GM21737 (cell line): ENCODE data around the gene PRR36.

ENCODE experiments used
- ATAC-seq: cut with Tn5 transposase; IDR thresholded peaks from one replicate; pipeline ENCODE4 v1.9.1; 2021; ENCODE audit warnings: mild to moderate bottlenecking, moderate library complexity; ENCODE audit not compliant: unreplicated experiment

PRR36 gene

GRCh38 chr19:7848779-7849457 lies 25.3 kb downstream of the PRR36 start:
- ATAC-seq: no peak

GRCh38 chr19:7847664-7848063 lies 26.5 kb downstream of the PRR36 start:
- no peak for ATAC-seq

DNA sequence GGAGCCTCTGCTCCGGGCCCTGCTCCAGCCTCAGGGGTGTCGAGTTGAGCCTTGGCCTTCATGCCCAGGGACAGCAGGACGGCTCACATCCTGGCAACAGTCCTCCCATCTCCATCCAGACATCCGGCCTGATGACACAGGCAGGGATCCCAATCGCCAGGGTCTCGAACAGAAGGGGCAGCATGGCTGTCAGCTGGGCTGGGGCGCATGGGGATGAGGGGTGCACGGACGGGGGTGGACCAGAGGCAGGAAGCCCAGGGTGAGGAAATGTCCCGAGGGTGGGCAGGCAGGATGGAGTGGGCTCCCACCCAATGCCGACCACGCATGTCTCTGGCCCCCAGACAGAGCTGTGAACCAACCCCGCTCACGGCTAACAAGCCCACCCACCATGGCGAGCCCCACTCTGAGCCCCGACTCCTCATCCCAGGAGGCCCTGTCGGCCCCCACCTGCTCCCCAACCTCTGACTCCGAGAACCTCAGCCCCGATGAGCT lies 28.0 kb downstream of the PRR36 start:
- ATAC-seq: no peak

- ATAC-seq: no peak
These were observed 28.6 kb downstream of the PRR36 start for GRCh38 chr19:7845390-7846154.

GRCh38 chr19:7844951-7845350 lies 29.2 kb downstream of the PRR36 start:
- no peak for ATAC-seq

GRCh38 chr19:7844405-7844804 lies 29.8 kb downstream of the PRR36 start:
- ATAC-seq: no peak

- ATAC-seq: no peak
These were observed 30.7 kb downstream of the PRR36 start for GRCh38 chr19:7843521-7843920.

GRCh38 chr19:7842661-7843294 lies 31.4 kb downstream of the PRR36 start:
- ATAC-seq: no peak

- no peak for ATAC-seq
These were observed 32.2 kb downstream of the PRR36 start for GRCh38 chr19:7841751-7842660.

GRCh38 chr19:7840629-7841028 lies 33.6 kb downstream of the PRR36 start:
- no peak for ATAC-seq

DNA sequence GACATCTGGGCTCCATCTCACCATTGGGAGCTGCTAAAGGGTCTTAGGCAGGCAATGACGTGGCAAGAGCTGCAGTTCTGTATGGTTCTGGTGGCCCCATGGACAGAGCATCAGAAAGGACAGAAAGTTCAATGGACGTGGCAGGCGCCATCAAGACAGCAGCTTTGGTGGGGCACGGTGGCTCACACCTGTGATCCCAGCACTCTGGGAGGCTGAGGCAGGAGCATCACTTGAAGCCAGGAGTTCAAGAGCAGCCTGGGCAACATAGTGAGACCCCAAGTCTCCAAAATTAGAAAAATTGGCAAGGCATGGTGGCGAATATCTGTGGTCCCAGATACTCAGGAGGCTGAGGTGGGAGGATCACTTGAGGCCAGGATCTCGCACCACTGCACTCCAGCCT lies 34.7 kb downstream of the PRR36 start:
- no peak for ATAC-seq

- no peak for ATAC-seq
These were observed 40.7 kb downstream of the PRR36 start for GRCh38 chr19:7833225-7834099.

DNA sequence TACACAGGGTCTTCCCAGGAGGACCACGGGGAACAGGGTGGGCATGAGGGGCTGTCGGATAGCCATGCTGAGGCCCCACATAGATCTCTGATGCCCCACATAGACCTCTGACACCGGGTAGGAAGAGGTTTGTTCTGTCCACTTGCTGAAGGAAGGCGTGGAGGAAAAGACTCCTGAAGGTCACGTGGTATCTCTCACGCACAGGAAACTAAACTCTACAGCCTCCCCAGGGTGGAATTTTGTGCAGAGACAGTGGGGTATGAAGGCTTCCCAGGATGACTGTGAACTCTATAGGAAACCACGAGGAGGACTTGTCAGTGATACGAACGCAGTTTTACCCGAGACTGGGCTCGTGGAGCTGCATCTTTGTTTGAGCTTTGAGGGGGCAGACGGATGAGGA lies 41.4 kb downstream of the PRR36 start:
- ATAC-seq: no peak

GRCh38 chr19:7832009-7832408 lies 42.2 kb downstream of the PRR36 start:
- ATAC-seq: no peak

DNA sequence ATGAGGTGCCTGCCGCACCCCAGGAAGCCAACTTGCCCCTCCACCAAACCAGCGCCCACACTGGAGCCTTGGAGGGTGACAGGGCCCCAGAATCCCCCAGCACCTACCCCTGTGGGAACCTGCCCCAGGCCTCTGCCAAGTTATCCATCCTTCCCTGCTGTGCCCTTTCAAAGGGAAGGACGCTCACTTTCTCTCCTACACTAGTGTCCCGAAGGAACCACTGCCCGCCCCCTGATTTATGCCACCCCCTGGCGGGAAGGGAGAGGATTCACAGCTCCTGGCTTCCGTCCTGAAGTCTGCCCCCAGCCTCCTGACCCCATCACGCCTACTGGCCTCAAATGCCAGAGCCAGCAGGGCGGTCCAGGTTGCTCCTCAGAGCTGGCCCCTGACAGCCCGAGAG lies 42.7 kb downstream of the PRR36 start:
- no peak for ATAC-seq

DNA sequence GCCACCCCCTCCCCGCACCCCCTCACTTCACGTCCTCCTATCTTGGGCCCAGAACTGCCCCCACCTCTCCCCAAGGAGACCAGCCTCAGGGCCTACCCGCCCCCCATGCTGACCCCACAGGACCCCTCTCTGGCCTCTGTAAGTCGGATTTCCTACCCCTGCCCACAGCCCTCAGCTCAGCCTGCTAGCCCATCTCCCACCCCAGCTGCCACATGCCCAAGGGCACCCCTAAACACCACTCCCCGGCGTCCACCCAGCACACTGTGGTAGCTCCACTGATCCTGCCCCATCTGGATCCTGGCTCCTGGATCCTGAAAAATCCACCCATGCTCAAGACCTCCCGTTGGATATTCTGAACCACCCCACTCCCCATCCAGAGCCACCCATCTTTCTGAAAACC lies 43.4 kb downstream of the PRR36 start:
- ATAC-seq: no peak

DNA sequence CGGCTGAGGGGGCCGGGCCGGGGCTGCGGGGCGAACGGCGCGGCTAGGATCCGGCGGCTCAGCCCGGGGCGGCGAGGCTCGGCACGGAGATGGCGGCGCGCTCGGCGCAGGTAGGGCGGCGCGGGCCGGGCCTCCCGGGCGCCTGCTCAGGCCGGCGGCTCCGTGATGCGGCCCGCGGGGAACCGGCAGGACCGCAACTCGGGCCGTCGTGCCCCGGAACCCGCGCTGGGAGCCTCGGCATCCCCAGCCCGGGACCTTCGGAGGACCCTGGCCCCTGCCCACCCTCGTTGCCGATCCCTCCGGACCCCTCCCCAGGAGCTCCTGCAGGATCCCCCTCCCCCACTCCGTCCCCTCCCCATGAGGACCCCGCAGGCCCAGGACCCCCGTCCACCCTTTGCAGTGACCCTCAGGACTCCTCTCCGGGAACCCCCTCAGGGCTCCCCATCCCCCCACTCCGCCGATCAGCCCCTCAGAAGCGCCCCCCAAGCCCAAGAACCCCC lies 43.9 kb downstream of the PRR36 start:
- no peak for ATAC-seq

DNA sequence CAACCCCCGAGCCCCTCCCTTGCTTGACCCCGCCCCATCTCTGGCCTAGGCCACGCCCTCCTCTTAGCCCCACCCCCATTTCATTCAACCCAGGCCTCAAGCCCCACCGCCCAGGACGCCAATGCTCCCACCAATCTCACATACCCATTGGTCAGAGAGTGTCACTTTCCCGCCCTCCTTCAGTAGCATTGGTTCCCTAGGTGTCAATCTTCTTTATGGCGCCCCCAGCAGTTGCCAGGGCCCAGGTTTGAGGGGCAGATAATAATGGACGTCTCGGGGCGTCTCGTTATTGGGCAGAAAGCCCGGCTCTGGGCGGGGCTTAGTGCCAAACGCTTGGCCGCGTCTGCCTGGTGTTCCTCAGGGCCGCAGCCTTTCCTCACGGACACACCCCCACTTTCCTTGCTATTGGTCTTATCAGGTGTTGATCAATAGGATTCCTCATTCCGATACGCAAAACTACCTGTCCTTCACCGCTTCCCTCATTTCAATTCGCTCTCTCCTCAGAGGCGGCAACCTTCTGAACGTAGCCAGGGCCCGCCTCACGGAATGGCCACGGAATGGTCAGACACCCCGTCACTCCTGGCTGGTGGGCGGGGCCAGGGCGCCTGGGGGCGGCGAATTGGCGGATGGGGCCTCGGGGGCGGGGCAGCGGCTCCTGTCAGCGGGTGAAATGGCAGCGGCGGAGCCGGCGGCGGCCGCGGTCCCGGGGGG lies 44.5 kb downstream of the PRR36 start, which contains the start of gene EVI5L:
EVI5L (plus strand) TSS at position 658 of the 711 bp plus-strand sequence. CDS start 16,325 bp downstream, outside the sequence.
- peak; percentile 81 for ATAC-seq

GRCh38 chr19:7829166-7829520 lies 45.0 kb downstream of the PRR36 start:
- ATAC-seq: no peak
